H9 (cell line): ENCODE data around the gene RBM7. TPM values are rescaled to one million over a fixed set of nuclear protein-coding genes. Genes with fewer than 3 reads are reported as not detected.

Experiments used
- DNase-seq: peaks from one replicate; pipeline ENCODE4 v3.0.0-alpha.2; 2017
- H2AFZ ChIP-seq: one replicate; pipeline ENCODE4 v1.6.1; 2013; ENCODE audit warnings: mild to moderate bottlenecking, low read length, control low read depth, moderate library complexity
- H2AK5ac ChIP-seq: 2 replicates; pipeline ENCODE4 v1.6.1; 2013; ENCODE audit warnings: low read length, control low read depth, mixed read lengths; ENCODE audit not compliant: insufficient read length
- H2BK120ac ChIP-seq: one replicate; pipeline ENCODE4 v1.6.1; 2013; ENCODE audit warnings: low read depth, mild to moderate bottlenecking, low read length, control low read depth, inconsistent platforms; ENCODE audit not compliant: poor library complexity, severe bottlenecking
- H2BK12ac ChIP-seq: 2 replicates; pipeline ENCODE4 v1.6.1; 2013; ENCODE audit warnings: low read length, control low read depth, mixed read lengths, low read depth; ENCODE audit not compliant: insufficient read length
- H2BK15ac ChIP-seq: 2 replicates; pipeline ENCODE4 v1.6.1; 2013; ENCODE audit warnings: low read depth, low read length, control low read depth
- H2BK20ac ChIP-seq: one replicate; pipeline ENCODE4 v1.6.1; 2013; ENCODE audit warnings: low read depth, mild to moderate bottlenecking, low read length, control low read depth, inconsistent platforms; ENCODE audit not compliant: poor library complexity, severe bottlenecking
- H2BK5ac ChIP-seq: 2 replicates; pipeline ENCODE4 v1.6.1; 2013; ENCODE audit warnings: low read length, control low read depth, mixed read lengths; ENCODE audit not compliant: insufficient read length
- H3K14ac ChIP-seq: 2 replicates; pipeline ENCODE4 v1.6.1; 2013; ENCODE audit warnings: low read length, control low read depth; ENCODE audit not compliant: insufficient read depth
- H3K18ac ChIP-seq: 2 replicates; pipeline ENCODE4 v1.6.1; 2013; ENCODE audit warnings: low read depth, mild to moderate bottlenecking, mixed read lengths, low read length, control low read depth; ENCODE audit not compliant: insufficient read length
- H3K23ac ChIP-seq: 2 replicates; pipeline ENCODE4 v1.6.1; 2013; ENCODE audit warnings: low read length, control low read depth, mixed read lengths, low read depth; ENCODE audit not compliant: insufficient read length
- H3K23me2 ChIP-seq: 2 replicates; pipeline ENCODE4 v1.6.1; 2013; ENCODE audit warnings: low read depth, mild to moderate bottlenecking, mixed read lengths, low read length, control low read depth; ENCODE audit not compliant: insufficient read length, poor library complexity, severe bottlenecking
- H3K27ac ChIP-seq: 2 replicates; pipeline ENCODE4 v1.5.1; 2013; ENCODE audit warnings: low read length, control low read depth, mixed read lengths, low read depth; ENCODE audit not compliant: insufficient read length
- H3K27me3 ChIP-seq: 2 replicates; pipeline ENCODE4 v1.6.1; 2013; ENCODE audit warnings: low read length, control low read depth, inconsistent platforms; ENCODE audit not compliant: insufficient read depth
- H3K4ac ChIP-seq: 2 replicates; pipeline ENCODE4 v1.6.1; 2013; ENCODE audit warnings: low read depth, mild to moderate bottlenecking, control low read depth, inconsistent platforms, low read length, moderate library complexity
- H3K4me1 ChIP-seq: 2 replicates; pipeline ENCODE4 v1.6.1; 2013; ENCODE audit warnings: low read length, control low read depth, inconsistent platforms; ENCODE audit not compliant: insufficient read depth
- H3K4me2 ChIP-seq: 2 replicates; pipeline ENCODE4 v1.6.1; 2013; ENCODE audit warnings: low read length, control low read depth, mixed read lengths; ENCODE audit not compliant: insufficient read length, insufficient read depth
- H3K56ac ChIP-seq: 2 replicates; pipeline ENCODE4 v1.6.1; 2013; ENCODE audit warnings: low read depth, mild to moderate bottlenecking, mixed read lengths, low read length, control low read depth; ENCODE audit not compliant: insufficient read length
- H3K79me1 ChIP-seq: 2 replicates; pipeline ENCODE4 v1.6.1; 2013; ENCODE audit warnings: low read depth, mild to moderate bottlenecking, moderate library complexity, low read length, control low read depth, inconsistent platforms; ENCODE audit not compliant: insufficient read depth, poor library complexity, severe bottlenecking
- H3K79me2 ChIP-seq: 2 replicates; pipeline ENCODE4 v1.6.1; 2013; ENCODE audit warnings: low read length, control low read depth, inconsistent platforms; ENCODE audit not compliant: insufficient read depth
- H3K9ac ChIP-seq: 2 replicates; pipeline ENCODE4 v1.6.1; 2013; ENCODE audit warnings: low read length, control low read depth, mixed read lengths; ENCODE audit not compliant: insufficient read length; ENCODE audit errors: extremely low read depth
- H3K9me3 ChIP-seq: one replicate; pipeline ENCODE4 v1.6.1; 2013; ENCODE audit warnings: low read depth, low read length, inconsistent platforms; ENCODE audit not compliant: control insufficient read depth
- H3T11ph ChIP-seq: one replicate; pipeline ENCODE4 v1.6.1; 2013; ENCODE audit warnings: mild to moderate bottlenecking, low read length, control low read depth, inconsistent platforms
- H4K20me1 ChIP-seq: one replicate; pipeline ENCODE4 v1.6.1; 2013; ENCODE audit not compliant: control insufficient read depth, insufficient read length, insufficient read depth
- H4K5ac ChIP-seq: 2 replicates; pipeline ENCODE4 v1.6.1; 2013; ENCODE audit warnings: low read depth, mild to moderate bottlenecking, mixed read lengths, low read length, control low read depth; ENCODE audit not compliant: insufficient read length
- H4K8ac ChIP-seq: replicated peaks from 2 replicates; pipeline ENCODE4 v1.6.1; 2013; ENCODE audit warnings: low read length, control low read depth, mixed read lengths, low read depth; ENCODE audit not compliant: insufficient read length
- H4K91ac ChIP-seq: 2 replicates; pipeline ENCODE4 v1.6.1; 2013; ENCODE audit warnings: low read depth, mild to moderate bottlenecking, moderate library complexity, mixed read lengths, low read length, control low read depth; ENCODE audit not compliant: insufficient read length
- H3K27ac Mint-ChIP-seq, 3 experiments: 2 replicates in 2 of 3; 3 replicates in 1 of 3; pipeline ENCODE4 v1.8.0; 2020 to 2021; ENCODE audit warnings: mixed read lengths in 3 of 3, mild to moderate bottlenecking in 1 of 3, moderate library complexity in 1 of 3
- H3K27me3 Mint-ChIP-seq: 2 replicates; pipeline ENCODE4 v1.8.0; 2021; ENCODE audit warnings: low read depth, mild to moderate bottlenecking, moderate library complexity, mixed read lengths
- H3K36me3 Mint-ChIP-seq, 3 experiments: 2 replicates in 2 of 3; 3 replicates in 1 of 3; pipeline ENCODE4 v1.8.0; 2020 to 2021; ENCODE audit warnings: low read depth in 3 of 3, mixed read lengths in 3 of 3; ENCODE audit not compliant: insufficient read depth in 1 of 3
- H3K4me1 Mint-ChIP-seq, 2 experiments: 2 replicates each; pipeline ENCODE4 v1.8.0; 2020; ENCODE audit warnings: mixed read lengths in 2 of 2
- H3K4me3 Mint-ChIP-seq, 2 experiments: 2 replicates in 1 of 2; 3 replicates in 1 of 2; pipeline ENCODE4 v1.8.0; 2020 to 2021; ENCODE audit warnings: mild to moderate bottlenecking in 2 of 2, mixed read lengths in 2 of 2, moderate library complexity in 1 of 2
- H3K9me3 Mint-ChIP-seq, 2 experiments: 2 replicates in 1 of 2; 3 replicates in 1 of 2; pipeline ENCODE4 v1.8.0; 2020; ENCODE audit warnings: mild to moderate bottlenecking in 2 of 2, mixed read lengths in 2 of 2, moderate library complexity in 1 of 2
- WGBS: extraction: QIAGEN DNeasy Blood & Tissue Kit; methylation state at CpG from one replicate; pipeline ENCODE4 v1.1.7; 2013; ENCODE audit warnings: missing lambda C conversion rate, low lambda C conversion rate, mixed read lengths; ENCODE audit not compliant: insufficient read length; ENCODE audit errors: extremely low coverage; 5-methylcytosine and 5-hydroxymethylcytosine counted together
- total RNA-seq: library from RNA; stranded (reverse); gene quantifications from 2 replicates; pipeline ENCODE4 v1.2.1, GENCODE V29; 2021
- TF ChIP-seq, protein P1 (sequence below): fragments of 200-600 bp; sonication (generic); conservative IDR thresholded peaks from 3 replicates; pipeline ENCODE4 v1.8.0; 2021; ENCODE audit warnings: antibody characterized with exemption, mild to moderate bottlenecking

RBM7 gene
- total RNA-seq, 1 experiment from 2014 or later, result 56.4 TPM

GRCh38 chr11:114449845-114450244 lies 49.4 kb downstream of the RBM7 start:
- Mint-ChIP-seq H3K9me3 (no peaks in the 10 kb centered on the region), H3K27ac (no peak overlapping the region), H3K36me3 (peaks cover 29 to 58% (median 39%) of the 10 kb centered on the region in 3 experiments; a peak in 6 of 7 replicates), H3K4me1 (0 out of 4 replicates have a peak, but pooled peaks cover 0 to 5% of the 10 kb centered on the region in 2 experiments), H3K4me3 (no peak overlapping the region), H3K27me3 (no peaks in the 10 kb centered on the region)
- Histone ChIP-seq H3K79me2 (peaks cover 2% of the 10 kb centered on the region; the same call in 1 of the 2 replicates), H3K27me3 (no peaks in the 10 kb centered on the region), H3K27ac (no peak overlapping the region), H3K14ac (no peak overlapping the region), H2AFZ (no peak overlapping the region), H3T11ph (no peak overlapping the region), H3K56ac (no peak overlapping the region), H2BK5ac (no peak overlapping the region), H4K8ac (no peak overlapping the region), H3K9me3 (no peaks in the 10 kb centered on the region), H2BK15ac (no peak overlapping the region), H2BK12ac (no peak overlapping the region), H2BK120ac (no peak overlapping the region), H3K79me1 (no peaks in the 10 kb centered on the region), H3K4ac (no peak overlapping the region), H3K4me2 (no peak overlapping the region), H4K91ac (no peak overlapping the region), H3K23me2 (no peaks in the 10 kb centered on the region), H3K23ac (no peak overlapping the region), H3K18ac (no peak overlapping the region), H3K9ac (no peak overlapping the region), H2BK20ac (no peak overlapping the region), H4K5ac (no peak overlapping the region), H2AK5ac (no peak overlapping the region), H3K4me1 (no peaks in the 10 kb centered on the region), H4K20me1 (no peaks in the 10 kb centered on the region)
- TF ChIP-seq, protein P1, sequence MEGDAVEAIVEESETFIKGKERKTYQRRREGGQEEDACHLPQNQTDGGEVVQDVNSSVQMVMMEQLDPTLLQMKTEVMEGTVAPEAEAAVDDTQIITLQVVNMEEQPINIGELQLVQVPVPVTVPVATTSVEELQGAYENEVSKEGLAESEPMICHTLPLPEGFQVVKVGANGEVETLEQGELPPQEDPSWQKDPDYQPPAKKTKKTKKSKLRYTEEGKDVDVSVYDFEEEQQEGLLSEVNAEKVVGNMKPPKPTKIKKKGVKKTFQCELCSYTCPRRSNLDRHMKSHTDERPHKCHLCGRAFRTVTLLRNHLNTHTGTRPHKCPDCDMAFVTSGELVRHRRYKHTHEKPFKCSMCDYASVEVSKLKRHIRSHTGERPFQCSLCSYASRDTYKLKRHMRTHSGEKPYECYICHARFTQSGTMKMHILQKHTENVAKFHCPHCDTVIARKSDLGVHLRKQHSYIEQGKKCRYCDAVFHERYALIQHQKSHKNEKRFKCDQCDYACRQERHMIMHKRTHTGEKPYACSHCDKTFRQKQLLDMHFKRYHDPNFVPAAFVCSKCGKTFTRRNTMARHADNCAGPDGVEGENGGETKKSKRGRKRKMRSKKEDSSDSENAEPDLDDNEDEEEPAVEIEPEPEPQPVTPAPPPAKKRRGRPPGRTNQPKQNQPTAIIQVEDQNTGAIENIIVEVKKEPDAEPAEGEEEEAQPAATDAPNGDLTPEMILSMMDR, result no peak
- no CpG with 5 or more reads among the region's 6 CpGs for WGBS
- no peak for DNase-seq
